Measurements from ENCODE around the gene KIF1B.
A peak's percentile ranks its signal among the peaks of the same experiment; 100 is the strongest.
"Not testable (repeated sequence)": the region's sequence is repeated elsewhere in the genome, so short reads cannot be mapped to it uniquely, and the experiment has no call there.

Gene KIF1B

GRCh38 chr1:10325521-10325920 lies 115.2 kb downstream of the KIF1B start:
- DNase-seq (ENCODE audit: low read depth, low spot score): no peak

- DNase-seq (ENCODE audit: low read depth, low spot score): no peak
Measured at GRCh38 chr1:10326251-10326650, 115.9 kb downstream of the KIF1B start.

GRCh38 chr1:10328180-10328963 lies 118.0 kb downstream of the KIF1B start:
- no peak for DNase-seq (ENCODE audit: low read depth, low spot score)

GRCh38 chr1:10337436-10337835 lies 127.1 kb downstream of the KIF1B start:
- DNase-seq (ENCODE audit: low read depth, low spot score): no peak

- DNase-seq (ENCODE audit: low read depth, low spot score): no peak
Measured at GRCh38 chr1:10338047-10338446, 127.7 kb downstream of the KIF1B start.

- DNase-seq (ENCODE audit: low read depth, low spot score): no peak
Measured at GRCh38 chr1:10338611-10339010, 128.2 kb downstream of the KIF1B start.

- no peak for DNase-seq (ENCODE audit: low read depth, low spot score)
Measured at GRCh38 chr1:10339036-10339567, 128.7 kb downstream of the KIF1B start.

GRCh38 chr1:10339815-10340214 lies 129.4 kb downstream of the KIF1B start:
- DNase-seq (ENCODE audit: low read depth, low spot score): peak; percentile 20

GRCh38 chr1:10340930-10341590 lies 130.7 kb downstream of the KIF1B start:
- no peak for DNase-seq (ENCODE audit: low read depth, low spot score)

GRCh38 chr1:10347109-10347508 lies 136.7 kb downstream of the KIF1B start:
- no peak for DNase-seq (ENCODE audit: low read depth, low spot score)

GRCh38 chr1:10353282-10353681 lies 142.9 kb downstream of the KIF1B start:
- DNase-seq (ENCODE audit: low read depth, low spot score): no peak

- no peak for DNase-seq (ENCODE audit: low read depth, low spot score)
Measured at GRCh38 chr1:10353693-10354092, 143.3 kb downstream of the KIF1B start.

- DNase-seq (ENCODE audit: low read depth, low spot score): no peak
Measured at GRCh38 chr1:10360045-10360444, 149.7 kb downstream of the KIF1B start.

GRCh38 chr1:10361515-10361914 lies 151.1 kb downstream of the KIF1B start:
- no peak for DNase-seq (ENCODE audit: low read depth, low spot score)

- DNase-seq (ENCODE audit: low read depth, low spot score): no peak
Measured at GRCh38 chr1:10368194-10368593, 157.8 kb downstream of the KIF1B start.

GRCh38 chr1:10374442-10374860 lies 164.1 kb downstream of the KIF1B start:
- DNase-seq (ENCODE audit: low read depth, low spot score): no peak

GRCh38 chr1:10377365-10378029 lies 167.1 kb downstream of the KIF1B start:
- DNase-seq (ENCODE audit: low read depth, low spot score): not testable (repeated sequence)

- DNase-seq (ENCODE audit: low read depth, low spot score): no peak
Measured at GRCh38 chr1:10378081-10378841, 167.9 kb downstream of the KIF1B start.

GRCh38 chr1:10379101-10379620 lies 168.8 kb downstream of the KIF1B start:
- DNase-seq (ENCODE audit: low read depth, low spot score): no peak

GRCh38 chr1:10379676-10380075 lies 169.3 kb downstream of the KIF1B start:
- DNase-seq (ENCODE audit: low read depth, low spot score): no peak

- no peak for DNase-seq (ENCODE audit: low read depth, low spot score)
Measured at GRCh38 chr1:10380594-10381275, 170.4 kb downstream of the KIF1B start.
